Neutrophil (primary cell): Measurements from ENCODE around the gene HOXB3.

ENCODE experiments used
- H3K27ac ChIP-seq: fragments of 200-600 bp; sonication (generic); 2 replicates; pipeline ENCODE4 v1.5.1; 2016; ENCODE audit warnings: mild to moderate bottlenecking, moderate library complexity
- H3K27me3 ChIP-seq: fragments of 200-600 bp; sonication (generic); 2 replicates; pipeline ENCODE4 v1.6.0; 2016; ENCODE audit warnings: mild to moderate bottlenecking
- H3K36me3 ChIP-seq: fragments of 200-600 bp; sonication (generic); 2 replicates; pipeline ENCODE4 v1.5.1; 2017
- H3K4me1 ChIP-seq, 2 experiments: fragments of 200-600 bp in 1 of 2; sonication (generic) in 1 of 2; 1 replicate in 1 of 2; 2 replicates in 1 of 2; pipeline versions ENCODE4 v1.5.1 to v1.6.1; 2013 to 2016; ENCODE audit warnings: low read depth in 1 of 2, low read length in 1 of 2, mild to moderate bottlenecking in 1 of 2, moderate library complexity in 1 of 2; ENCODE audit not compliant: control insufficient read depth in 1 of 2, insufficient read depth in 1 of 2
- H3K4me3 ChIP-seq, 2 experiments: fragments of 200-600 bp in 1 of 2; sonication (generic) in 1 of 2; 1 replicate in 1 of 2; 2 replicates in 1 of 2; pipeline ENCODE4 v1.5.1; 2013 to 2016; ENCODE audit warnings: low read depth in 1 of 2, low read length in 1 of 2, mild to moderate bottlenecking in 1 of 2, moderate library complexity in 1 of 2
- H3K9me3 ChIP-seq: fragments of 200-600 bp; sonication (generic); 2 replicates; pipeline ENCODE4 v1.5.1; 2016
- CTCF ChIP-seq: fragments of 200-600 bp; sonication (generic); IDR thresholded peaks from 2 replicates; pipeline ENCODE4 v1.5.1; 2016; ENCODE audit warnings: antibody characterized with exemption

HOXB3 gene

GRCh38 chr17:48610282-48611211, 20.5 kb upstream of the HOXB3 start, which contains the start of gene HOXB7:
Gene HOXB7, minus strand, starts transcription at chr17:48611017. Its CDS starts 99 bp downstream, at chr17:48610918.
- Histone ChIP-seq H3K9me3 (no peaks in the 10 kb centered on the region), H3K4me1 (peaks cover 12 to 24% of the 10 kb centered on the region in 2 experiments), H3K27me3 (peaks cover 100% of the 10 kb centered on the region), H3K27ac (no peak within 1 kb of the TSS), H3K4me3 (peak within 1 kb of the TSS; percentile 49 to 61), H3K36me3 (no peaks in the 10 kb centered on the region)
- no peak for TF ChIP-seq CTCF

- no peak for TF ChIP-seq CTCF
- Histone ChIP-seq H3K4me1 (peaks cover 12 to 24% of the 10 kb centered on the region in 2 experiments), H3K9me3 (no peaks in the 10 kb centered on the region), H3K4me3 (no peak overlapping the region), H3K27ac (no peak overlapping the region), H3K36me3 (no peaks in the 10 kb centered on the region), H3K27me3 (peaks cover 100% of the 10 kb centered on the region)
These were observed 19.8 kb upstream of the HOXB3 start for GRCh38 chr17:48609759-48610281.

GRCh38 chr17:48609033-48609432, 19.0 kb upstream of the HOXB3 start:
- H3K27me3 ChIP-seq: peaks cover 100% of the 10 kb centered on the region
- no peak overlapping the region for H3K27ac ChIP-seq
- H3K4me3 ChIP-seq: no peak overlapping the region
- H3K4me1 ChIP-seq: peaks cover 12 to 24% of the 10 kb centered on the region in 2 experiments
- TF ChIP-seq CTCF: no peak
- H3K36me3 ChIP-seq: no peaks in the 10 kb centered on the region
- no peaks in the 10 kb centered on the region for H3K9me3 ChIP-seq

- no peaks in the 10 kb centered on the region for H3K9me3 ChIP-seq
- H3K4me3 ChIP-seq: no peak overlapping the region
- no peaks in the 10 kb centered on the region for H3K36me3 ChIP-seq
- peaks cover 12 to 24% of the 10 kb centered on the region in 2 experiments for H3K4me1 ChIP-seq
- TF ChIP-seq CTCF: no peak
- H3K27me3 ChIP-seq: peaks cover 100% of the 10 kb centered on the region
- no peak overlapping the region for H3K27ac ChIP-seq
These were observed 18.4 kb upstream of the HOXB3 start for GRCh38 chr17:48608494-48608834.

GRCh38 chr17:48606892-48607614, 17.0 kb upstream of the HOXB3 start:
- no peaks in the 10 kb centered on the region for H3K36me3 ChIP-seq
- peaks cover 12 to 23% of the 10 kb centered on the region in 2 experiments for H3K4me1 ChIP-seq
- H3K27me3 ChIP-seq: peaks cover 100% of the 10 kb centered on the region
- no peak for TF ChIP-seq CTCF
- H3K27ac ChIP-seq: no peak overlapping the region
- no peak overlapping the region for H3K4me3 ChIP-seq
- no peaks in the 10 kb centered on the region for H3K9me3 ChIP-seq
